Measurements from ENCODE around the gene KCNAB1. TPM values are rescaled to one million over a fixed set of nuclear protein-coding genes. Genes with fewer than 3 reads are reported as not detected.
"Not testable (repeated sequence)": the region's sequence is repeated elsewhere in the genome, so short reads cannot be mapped to it uniquely, and the experiment has no call there.

Gene KCNAB1
- total RNA-seq, 1 donor from 2014 or later: 2.4 TPM

DNA sequence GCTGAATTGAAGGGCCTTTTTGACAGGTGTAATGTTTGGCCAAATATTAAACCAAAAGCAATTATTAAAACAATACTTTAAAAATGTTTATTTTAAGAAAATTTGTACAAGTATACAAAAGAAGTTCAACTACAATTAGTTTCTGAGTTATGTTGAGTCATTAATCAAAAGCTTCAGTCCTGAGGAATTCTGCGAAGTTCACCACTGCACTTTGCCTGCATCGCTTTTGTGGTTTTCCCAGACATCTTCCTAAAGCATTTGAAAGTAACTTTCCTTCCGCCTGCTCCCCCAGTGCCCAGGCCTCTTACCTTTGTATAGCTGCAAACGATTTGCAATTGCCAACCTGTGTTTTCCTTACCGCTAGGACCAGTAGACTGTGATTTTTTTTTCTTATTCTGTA is 69.5 kb downstream of the KCNAB1 start:
- TF ChIP-seq, protein P1, sequence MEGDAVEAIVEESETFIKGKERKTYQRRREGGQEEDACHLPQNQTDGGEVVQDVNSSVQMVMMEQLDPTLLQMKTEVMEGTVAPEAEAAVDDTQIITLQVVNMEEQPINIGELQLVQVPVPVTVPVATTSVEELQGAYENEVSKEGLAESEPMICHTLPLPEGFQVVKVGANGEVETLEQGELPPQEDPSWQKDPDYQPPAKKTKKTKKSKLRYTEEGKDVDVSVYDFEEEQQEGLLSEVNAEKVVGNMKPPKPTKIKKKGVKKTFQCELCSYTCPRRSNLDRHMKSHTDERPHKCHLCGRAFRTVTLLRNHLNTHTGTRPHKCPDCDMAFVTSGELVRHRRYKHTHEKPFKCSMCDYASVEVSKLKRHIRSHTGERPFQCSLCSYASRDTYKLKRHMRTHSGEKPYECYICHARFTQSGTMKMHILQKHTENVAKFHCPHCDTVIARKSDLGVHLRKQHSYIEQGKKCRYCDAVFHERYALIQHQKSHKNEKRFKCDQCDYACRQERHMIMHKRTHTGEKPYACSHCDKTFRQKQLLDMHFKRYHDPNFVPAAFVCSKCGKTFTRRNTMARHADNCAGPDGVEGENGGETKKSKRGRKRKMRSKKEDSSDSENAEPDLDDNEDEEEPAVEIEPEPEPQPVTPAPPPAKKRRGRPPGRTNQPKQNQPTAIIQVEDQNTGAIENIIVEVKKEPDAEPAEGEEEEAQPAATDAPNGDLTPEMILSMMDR (IDR thresholded peaks at IDR 0.05; ENCODE audit: borderline replicate concordance): no peak
- H3K27ac ChIP-seq (replicated peaks): no peak overlapping the region
- H3K27me3 ChIP-seq (ENCODE audit: low read depth): no peaks in the 10 kb centered on the region
- intact Hi-C loops (cut with micrococcal nuclease): no loop called here
- no peaks in the 10 kb centered on the region for H3K4me1 ChIP-seq
- H3K9me3 ChIP-seq (replicated peaks): peaks cover 2% of the 10 kb centered on the region
- no peaks in the 10 kb centered on the region for H3K36me3 ChIP-seq
- no peak for DNase-seq
- H3K4me3 ChIP-seq: no peak overlapping the region

- intact Hi-C loops (cut with micrococcal nuclease); H3K4me1 ChIP-seq; H3K4me3 ChIP-seq; DNase-seq; H3K27ac ChIP-seq (replicated peaks); H3K27me3 ChIP-seq (ENCODE audit: low read depth); H3K36me3 ChIP-seq: not testable (repeated sequence)
- peaks cover 16% of the 10 kb centered on the region for H3K9me3 ChIP-seq (replicated peaks)
Observed at GRCh38 chr3:156194945-156195344, 74.6 kb downstream of the KCNAB1 start.

DNA sequence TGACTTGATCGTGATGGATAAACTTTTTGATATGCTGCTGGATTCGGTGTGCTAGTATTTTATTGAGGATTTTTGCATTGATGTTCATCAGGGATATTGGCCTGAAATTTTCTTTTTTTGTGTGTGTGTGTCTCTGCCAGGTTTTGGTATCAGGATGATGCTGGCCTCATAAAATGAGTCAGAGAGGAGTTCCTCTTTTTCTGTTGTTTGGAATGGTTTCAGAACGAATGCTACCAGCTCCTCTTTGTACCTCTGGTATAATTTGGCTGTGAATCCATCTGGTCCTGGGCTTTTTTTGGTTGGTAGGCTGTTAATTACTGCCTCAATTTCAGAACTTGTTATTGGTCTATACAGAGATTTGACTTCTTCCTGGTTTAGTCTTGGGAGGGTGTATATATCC is 76.8 kb downstream of the KCNAB1 start:
- intact Hi-C loops (cut with micrococcal nuclease); H3K27ac ChIP-seq (replicated peaks); H3K4me3 ChIP-seq; H3K4me1 ChIP-seq; H3K36me3 ChIP-seq; DNase-seq: not testable (repeated sequence)
- peaks cover 16% of the 10 kb centered on the region for H3K9me3 ChIP-seq (replicated peaks)
- H3K27me3 ChIP-seq (ENCODE audit: low read depth): peaks cover 13% of the 10 kb centered on the region

DNA sequence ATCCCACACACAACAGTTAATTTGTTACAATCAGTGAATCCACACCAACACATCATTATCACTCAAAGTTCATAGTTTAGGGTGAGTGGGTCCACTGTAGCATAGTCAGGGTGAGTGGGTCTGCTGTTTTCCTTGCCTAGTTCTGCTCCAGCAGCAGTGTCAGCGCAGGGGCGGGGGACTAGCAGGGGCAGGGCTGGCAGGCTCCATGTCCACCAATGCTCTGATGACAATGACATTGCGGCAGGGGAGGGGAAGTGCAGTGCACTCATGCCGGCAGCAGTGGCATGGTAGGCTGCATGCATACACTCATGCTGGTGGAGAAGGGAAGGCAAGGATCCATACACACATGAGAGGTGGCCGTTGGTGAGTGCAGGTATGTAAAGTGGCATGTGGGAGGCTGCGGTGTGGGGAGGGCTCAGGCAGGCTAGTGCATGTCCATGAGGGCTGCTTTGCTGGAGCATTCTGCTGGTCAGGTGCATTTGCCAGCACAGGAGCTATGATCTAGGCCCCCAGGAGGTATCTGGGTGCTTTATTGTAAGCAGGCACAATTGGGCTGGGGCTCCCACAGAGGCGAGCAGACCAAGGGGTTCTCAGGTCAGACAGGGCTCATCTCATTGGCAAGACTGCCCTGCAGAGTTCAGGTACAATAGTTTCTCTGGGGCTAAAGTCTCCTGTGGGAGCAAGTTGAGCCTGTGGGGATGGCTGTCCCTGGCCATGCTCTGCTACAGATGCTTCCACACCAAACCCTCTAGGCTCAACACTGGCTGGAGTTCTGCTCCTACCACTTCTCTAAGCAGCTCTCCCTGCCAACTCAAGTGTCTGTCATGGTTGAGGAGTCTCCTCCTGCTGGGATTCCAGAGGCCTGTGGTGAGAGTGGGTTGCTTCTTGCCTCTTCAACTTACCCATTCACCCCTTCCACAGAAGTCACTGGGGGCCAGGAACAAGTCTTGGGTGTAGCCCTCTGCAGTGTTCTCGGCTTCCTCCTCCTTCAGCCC is 81.3 kb downstream of the KCNAB1 start:
- DNase-seq: no peak
- no peaks in the 10 kb centered on the region for H3K36me3 ChIP-seq
- no peaks in the 10 kb centered on the region for H3K4me1 ChIP-seq
- intact Hi-C loops (cut with micrococcal nuclease): no loop called here
- TF ChIP-seq, protein P1 (IDR thresholded peaks at IDR 0.05; ENCODE audit: borderline replicate concordance): no peak
- H3K9me3 ChIP-seq (replicated peaks): peaks cover under 1% of the 10 kb centered on the region
- no peak overlapping the region for H3K27ac ChIP-seq (replicated peaks)
- H3K4me3 ChIP-seq: no peak overlapping the region
- H3K27me3 ChIP-seq (ENCODE audit: low read depth): peaks cover 13% of the 10 kb centered on the region

DNA sequence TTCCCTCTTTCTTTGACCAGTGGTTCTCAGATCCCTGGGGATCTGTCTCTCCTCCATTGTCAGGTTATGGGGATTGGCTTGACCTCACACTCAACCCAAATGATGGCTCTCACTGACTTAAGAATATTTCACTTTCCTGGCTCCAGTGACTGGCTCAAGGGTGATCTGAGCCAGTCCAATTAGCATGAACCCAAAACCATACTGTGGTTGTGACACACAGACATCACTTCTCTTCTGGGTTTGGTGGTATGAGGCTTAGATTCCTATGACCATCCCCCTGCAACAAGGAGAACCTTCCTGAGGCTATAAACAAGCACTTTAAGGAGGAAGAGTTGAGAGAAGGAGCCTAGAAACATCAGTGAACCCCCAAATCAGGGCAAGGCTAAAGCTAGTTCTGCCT is 85.8 kb downstream of the KCNAB1 start:
- H3K4me1 ChIP-seq: peaks cover 8% of the 10 kb centered on the region
- DNase-seq: no peak
- H3K27ac ChIP-seq (replicated peaks): no peak overlapping the region
- TF ChIP-seq, protein P1 (IDR thresholded peaks at IDR 0.05; ENCODE audit: borderline replicate concordance): no peak
- intact Hi-C loops (cut with micrococcal nuclease): no loop called here
- no peak overlapping the region for H3K4me3 ChIP-seq
- no peaks in the 10 kb centered on the region for H3K9me3 ChIP-seq (replicated peaks)
- H3K36me3 ChIP-seq: no peaks in the 10 kb centered on the region
- peaks cover 8% of the 10 kb centered on the region for H3K27me3 ChIP-seq (ENCODE audit: low read depth)

DNA sequence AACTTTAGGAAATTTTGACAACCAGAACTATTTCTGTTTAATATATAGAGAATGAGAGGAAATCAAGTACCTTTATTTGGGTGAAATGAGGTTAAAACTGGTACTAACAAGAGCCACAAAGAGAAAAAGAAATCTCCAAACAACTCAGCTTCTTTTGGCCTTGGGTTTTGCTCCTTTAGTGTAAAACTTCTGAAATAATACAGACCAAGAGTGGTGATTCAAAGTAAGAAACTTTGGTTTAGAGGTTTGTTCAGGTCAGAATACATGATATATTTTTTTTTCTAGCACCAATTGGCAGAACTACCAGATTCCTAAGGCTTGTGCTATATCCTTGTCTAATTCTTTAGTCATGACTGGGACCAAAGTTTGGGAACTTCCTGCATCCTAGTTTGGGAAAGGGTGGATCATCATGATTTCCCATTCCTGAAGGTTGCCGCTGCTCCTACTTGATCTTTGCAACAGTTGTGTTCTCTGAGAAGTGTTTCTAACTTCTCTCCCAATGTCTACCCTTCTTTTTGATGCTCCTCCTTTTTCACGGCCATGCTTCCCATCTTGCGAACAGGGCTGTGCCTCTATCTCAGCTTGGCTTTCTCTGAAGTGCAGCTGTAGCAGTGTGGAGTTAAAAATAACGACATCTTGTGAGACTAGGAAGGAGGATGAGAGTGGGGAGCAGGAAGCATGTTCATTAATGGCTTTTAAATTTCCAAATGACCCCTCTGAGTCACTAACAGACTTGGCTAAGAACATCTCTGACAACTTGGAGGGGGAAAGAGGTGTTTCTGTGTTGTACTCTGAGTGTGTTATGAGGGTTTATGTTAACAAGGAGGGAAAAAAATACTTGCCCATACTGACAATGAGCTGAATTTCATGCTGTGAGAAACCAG is 87.7 kb downstream of the KCNAB1 start:
- Histone ChIP-seq H3K27me3 (ENCODE audit: low read depth) (no peaks in the 10 kb centered on the region), H3K4me1 (peaks cover 8% of the 10 kb centered on the region), H3K36me3 (no peaks in the 10 kb centered on the region), H3K4me3 (no peak overlapping the region), H3K9me3 (replicated peaks) (no peaks in the 10 kb centered on the region), H3K27ac (replicated peaks) (no peak overlapping the region)
- intact Hi-C loops (cut with micrococcal nuclease): no loop called here
- no peak for DNase-seq
- TF ChIP-seq, protein P1 (IDR thresholded peaks at IDR 0.05; ENCODE audit: borderline replicate concordance): no peak
